GM12873 (cell line): ENCODE data around the gene TRIM59.

Experiments used
- TF ChIP-seq, protein P1 (sequence below): IDR thresholded peaks from 2 replicates; pipeline ENCODE4 v1.5.1; 2012; ENCODE audit warnings: low read depth, mild to moderate bottlenecking, moderate library complexity, low read length, control low read depth; ENCODE audit not compliant: insufficient read depth; ENCODE audit errors: missing control alignments

Gene TRIM59

DNA sequence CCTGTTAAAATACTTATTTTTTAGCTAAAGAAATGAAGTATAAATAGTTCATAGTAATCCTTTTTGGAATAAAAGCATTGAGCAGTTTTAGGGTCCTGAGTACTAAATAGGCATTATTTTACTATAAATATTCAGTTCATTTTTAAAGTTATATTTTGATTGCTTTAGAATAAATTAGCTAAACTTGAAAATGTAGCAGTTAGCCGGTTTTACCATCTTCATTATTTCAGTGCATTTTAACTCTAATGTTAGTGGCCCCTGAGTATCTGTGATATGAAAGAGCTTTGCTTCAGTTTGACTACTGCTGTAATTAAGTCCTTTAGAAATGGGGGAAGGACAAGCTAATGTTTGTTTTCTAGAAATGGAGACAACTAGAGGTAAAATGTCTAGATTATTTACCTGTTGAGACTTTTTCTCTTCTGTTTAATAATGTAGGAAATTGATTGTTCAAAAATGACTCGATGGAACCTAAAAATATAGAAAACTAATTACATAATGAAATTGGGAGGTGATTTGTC, 46.5 kb downstream of the TRIM59 start:
- TF ChIP-seq, protein P1, sequence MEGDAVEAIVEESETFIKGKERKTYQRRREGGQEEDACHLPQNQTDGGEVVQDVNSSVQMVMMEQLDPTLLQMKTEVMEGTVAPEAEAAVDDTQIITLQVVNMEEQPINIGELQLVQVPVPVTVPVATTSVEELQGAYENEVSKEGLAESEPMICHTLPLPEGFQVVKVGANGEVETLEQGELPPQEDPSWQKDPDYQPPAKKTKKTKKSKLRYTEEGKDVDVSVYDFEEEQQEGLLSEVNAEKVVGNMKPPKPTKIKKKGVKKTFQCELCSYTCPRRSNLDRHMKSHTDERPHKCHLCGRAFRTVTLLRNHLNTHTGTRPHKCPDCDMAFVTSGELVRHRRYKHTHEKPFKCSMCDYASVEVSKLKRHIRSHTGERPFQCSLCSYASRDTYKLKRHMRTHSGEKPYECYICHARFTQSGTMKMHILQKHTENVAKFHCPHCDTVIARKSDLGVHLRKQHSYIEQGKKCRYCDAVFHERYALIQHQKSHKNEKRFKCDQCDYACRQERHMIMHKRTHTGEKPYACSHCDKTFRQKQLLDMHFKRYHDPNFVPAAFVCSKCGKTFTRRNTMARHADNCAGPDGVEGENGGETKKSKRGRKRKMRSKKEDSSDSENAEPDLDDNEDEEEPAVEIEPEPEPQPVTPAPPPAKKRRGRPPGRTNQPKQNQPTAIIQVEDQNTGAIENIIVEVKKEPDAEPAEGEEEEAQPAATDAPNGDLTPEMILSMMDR = no peak

DNA sequence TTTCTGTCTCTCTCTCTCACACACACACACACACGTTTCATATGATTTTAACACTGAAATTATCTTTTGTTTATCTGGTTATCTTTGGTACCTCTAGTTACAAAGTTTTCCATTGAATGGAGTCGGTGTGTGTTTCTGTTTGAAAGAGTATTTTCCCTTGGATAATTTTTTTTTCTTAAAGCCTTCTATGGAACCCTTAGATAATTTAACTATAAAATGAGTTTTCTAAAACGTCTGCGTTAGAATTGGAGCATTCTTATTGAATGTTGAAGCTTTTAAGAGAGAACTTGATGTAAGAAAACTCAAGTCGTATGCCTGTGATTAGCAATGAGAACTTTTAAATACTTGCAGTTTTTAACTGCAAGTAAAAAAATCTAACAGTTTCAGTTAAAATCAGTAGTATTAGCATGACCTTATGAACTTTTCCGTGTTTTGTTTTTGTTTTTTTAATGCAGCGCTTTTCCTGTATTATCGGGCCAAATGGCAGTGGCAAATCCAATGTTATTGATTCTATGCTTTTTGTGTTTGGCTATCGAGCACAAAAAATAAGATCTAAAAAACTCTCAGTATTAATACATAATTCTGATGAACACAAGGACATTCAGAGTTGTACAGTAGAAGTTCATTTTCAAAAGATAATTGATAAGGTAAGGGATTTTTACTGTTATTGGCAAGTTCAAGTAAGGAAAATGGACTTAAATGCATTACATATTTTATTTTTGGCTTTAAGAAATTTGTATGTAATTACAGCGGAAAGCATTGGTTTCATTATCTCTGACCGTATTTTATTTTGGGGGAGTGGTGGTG, 47.2 kb downstream of the TRIM59 start:
- TF ChIP-seq, protein P1 = no peak

DNA sequence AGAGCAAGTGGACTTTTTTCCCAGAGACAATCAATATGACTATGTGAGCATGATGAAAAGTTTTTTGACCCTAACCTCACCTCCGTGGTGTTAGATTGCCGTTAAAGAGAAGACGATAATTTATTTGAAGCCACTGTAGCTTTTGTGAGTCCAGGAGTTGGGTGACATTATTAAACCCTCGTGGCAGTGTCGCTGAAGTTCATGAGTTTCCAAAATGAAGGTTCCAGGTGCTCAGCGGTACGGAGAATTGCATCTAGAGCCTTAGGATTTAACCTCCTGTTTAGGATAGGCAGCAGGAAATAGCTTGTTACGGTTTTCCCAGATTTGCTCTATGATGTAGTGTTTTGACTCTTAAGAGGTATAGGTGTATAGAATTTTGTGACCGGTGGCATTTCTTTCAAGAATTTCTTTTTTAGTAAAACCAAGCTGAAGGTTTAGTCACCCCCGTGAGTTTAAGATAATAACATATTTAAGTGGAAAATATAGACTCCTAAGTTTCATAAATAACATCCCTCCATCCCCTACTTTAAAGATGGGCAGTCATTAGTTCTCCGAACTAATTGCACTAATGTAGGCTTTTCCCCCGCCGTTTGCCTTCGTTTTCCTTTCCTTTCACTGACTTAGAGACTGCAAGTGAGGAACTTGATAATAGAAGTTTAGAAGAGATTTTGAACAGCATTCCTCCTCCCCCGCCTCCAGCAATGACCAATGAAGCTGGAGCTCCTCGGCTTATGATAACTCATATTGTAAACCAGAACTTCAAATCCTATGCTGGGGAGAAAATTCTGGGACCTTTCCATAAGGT, 48.1 kb downstream of the TRIM59 start:
- TF ChIP-seq, protein P1 = no peak

DNA sequence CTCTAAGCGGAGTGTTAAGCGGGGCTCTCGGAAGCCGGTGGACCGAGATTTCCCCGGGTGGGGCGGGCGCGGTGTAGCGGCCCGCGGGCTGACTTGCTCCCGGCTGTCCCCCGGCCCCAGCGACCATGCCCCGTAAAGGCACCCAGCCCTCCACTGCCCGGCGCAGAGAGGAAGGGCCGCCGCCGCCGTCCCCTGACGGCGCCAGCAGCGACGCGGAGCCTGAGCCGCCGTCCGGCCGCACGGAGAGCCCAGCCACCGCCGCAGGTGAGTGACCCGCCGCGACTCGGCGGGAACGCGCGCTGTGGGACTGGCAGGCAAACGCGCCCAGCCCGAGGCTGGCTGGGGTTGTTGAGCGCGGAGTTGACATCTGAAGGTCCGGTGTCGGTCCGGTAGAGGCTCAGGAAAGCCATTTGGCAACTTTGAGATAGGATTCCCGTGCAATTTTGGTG, 48.9 kb downstream of the TRIM59 start:
- TF ChIP-seq, protein P1 = no peak

DNA sequence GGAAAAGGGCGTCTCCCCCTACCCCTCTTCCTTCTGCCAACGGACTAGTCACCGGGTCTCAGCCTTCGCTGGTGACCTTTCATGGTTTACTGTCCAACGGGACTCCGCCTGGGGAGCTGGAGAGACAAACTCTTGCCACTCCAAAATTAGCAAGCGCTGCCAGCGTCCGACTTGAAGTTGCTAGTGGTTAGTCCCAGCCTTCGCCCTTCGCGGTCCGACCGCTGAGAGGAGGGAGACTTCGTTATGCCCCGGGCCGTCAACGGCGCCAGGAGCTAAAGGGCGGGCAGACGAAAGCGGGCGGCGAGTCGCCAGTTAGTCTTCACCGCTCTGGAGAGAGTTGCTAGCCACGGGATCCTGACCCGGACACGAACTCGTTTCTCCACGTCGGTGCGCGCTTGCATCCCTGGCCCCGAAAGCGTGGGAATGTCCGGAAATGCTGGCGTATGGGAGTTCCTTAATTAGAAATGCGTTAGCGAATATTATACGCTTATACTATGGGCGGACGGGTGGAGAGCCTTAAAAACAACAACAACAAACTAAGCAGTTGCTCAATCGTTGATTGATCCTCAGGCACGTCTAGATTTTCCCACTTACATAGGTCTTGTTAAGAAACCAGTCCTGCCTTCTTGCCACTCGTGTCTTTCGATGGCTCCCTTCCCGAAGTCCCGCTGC, 49.4 kb downstream of the TRIM59 start:
- TF ChIP-seq, protein P1 = no peak

DNA sequence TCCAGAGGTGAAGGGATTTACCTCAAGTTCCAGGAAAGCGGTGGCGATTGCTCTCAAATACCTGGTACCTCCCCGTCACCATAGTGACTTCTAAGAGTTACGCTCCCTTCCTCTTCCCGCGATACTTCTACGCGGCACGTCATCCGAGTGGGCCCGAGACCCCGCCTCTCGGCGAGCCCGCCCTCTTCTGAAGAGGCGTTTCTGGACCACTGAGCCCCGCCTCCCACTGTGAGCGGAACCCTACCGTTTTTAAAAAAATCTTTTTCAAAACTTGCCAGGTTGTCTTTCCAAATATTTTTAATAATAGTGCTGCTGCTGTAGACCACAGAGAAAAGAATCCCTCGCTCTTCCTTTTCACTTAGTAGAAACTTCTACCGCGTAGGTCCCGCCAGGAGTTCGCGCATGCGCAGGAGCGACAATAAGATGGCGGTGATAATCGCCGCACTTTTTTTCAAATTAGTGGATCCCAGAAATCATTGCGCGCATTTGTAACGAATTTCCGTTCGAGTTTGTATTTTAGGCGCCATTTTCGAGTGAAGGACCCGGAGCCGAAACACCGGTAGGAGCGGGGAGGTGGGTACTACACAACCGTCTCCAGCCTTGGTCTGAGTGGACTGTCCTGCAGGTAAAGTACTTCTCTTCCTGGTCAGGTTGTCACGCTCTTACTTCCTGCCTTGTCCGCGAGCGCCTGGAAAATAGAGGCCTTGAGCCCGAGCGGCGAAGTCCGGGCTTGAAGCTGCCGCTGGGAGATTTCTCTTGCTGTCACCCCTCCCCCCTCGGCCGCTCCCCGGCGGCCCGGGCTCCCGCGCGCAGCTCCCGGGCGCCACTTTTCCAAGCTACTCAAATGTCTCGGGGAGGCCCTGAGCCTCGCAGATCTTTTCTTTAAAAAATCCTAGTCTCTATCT, 50.2 kb downstream of the TRIM59 start, which contains the start of the genes IFT80 and SMC4:
TSS of gene IFT80 (minus strand) at position 101 of the 905 bp plus-strand sequence. CDS start 14,625 bp downstream, outside the sequence.
TSS of gene SMC4 (plus strand) at position 526 of the 905 bp plus-strand sequence. CDS start 1,177 bp downstream, outside the sequence.
- TF ChIP-seq, protein P1 = no peak
